Memory B cell (primary cell): ENCODE data around the gene NLRP1.
"Not testable (repeated sequence)": the region's sequence is repeated elsewhere in the genome, so short reads cannot be mapped to it uniquely, and the experiment has no call there.

Experiments
- ATAC-seq: fragments of 150-1000 bp; cut with Tn5 transposase; 2 replicates; pipeline ENCODE4 v1.10.0; 2021; ENCODE audit warnings: low read depth, mild to moderate bottlenecking, moderate library complexity
- DNase-seq, 2 donors: peaks; one replicate each; pipeline ENCODE4 v3.0.0; 2022; ENCODE audit warnings: low spot score in 2 of 2
- H3K27ac Mint-ChIP-seq: one replicate; pipeline ENCODE4 v1.8.0; 2022; ENCODE audit warnings: mild to moderate bottlenecking, moderate library complexity, mixed read lengths
- H3K27me3 Mint-ChIP-seq: one replicate; pipeline ENCODE4 v1.8.0; 2022; ENCODE audit warnings: mixed read lengths
- H3K36me3 Mint-ChIP-seq: one replicate; pipeline ENCODE4 v1.8.0; 2022; ENCODE audit warnings: mild to moderate bottlenecking, mixed read lengths
- H3K4me1 Mint-ChIP-seq: one replicate; pipeline ENCODE4 v1.8.0; 2022; ENCODE audit warnings: mixed read lengths
- H3K4me3 Mint-ChIP-seq: one replicate; pipeline ENCODE4 v1.8.0; 2022; ENCODE audit warnings: mild to moderate bottlenecking, moderate library complexity, mixed read lengths
- H3K9me3 Mint-ChIP-seq: one replicate; pipeline ENCODE4 v1.8.0; 2022; ENCODE audit warnings: mixed read lengths

Gene NLRP1

DNA sequence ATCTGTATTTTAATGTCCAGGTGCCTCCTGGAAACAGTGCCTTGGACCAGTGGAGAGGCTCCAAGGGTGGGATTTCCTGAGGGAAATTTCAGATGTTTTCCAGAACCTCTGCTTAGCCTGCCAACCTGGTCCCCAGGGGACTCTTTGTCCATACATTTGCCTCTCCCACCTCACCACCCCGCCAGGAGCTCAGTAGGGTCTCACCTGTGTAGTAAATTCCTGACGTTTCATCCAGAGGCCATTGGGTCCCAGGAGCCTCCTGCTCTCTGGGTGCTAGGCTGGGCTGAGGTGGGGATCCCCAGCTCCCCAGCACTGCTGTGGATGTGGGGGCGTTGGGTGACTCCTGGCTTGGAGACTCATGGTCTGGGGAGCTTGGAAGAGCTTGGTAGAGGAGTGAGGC is 2.7 kb downstream of the NLRP1 start:
- no peaks in the 10 kb centered on the region for H3K9me3 Mint-ChIP-seq
- H3K36me3 Mint-ChIP-seq = peaks cover 32% of the 10 kb centered on the region
- peaks cover 44% of the 10 kb centered on the region for H3K4me1 Mint-ChIP-seq
- no peaks in the 10 kb centered on the region for H3K27me3 Mint-ChIP-seq
- no peak overlapping the region for H3K4me3 Mint-ChIP-seq
- no peak for DNase-seq
- ATAC-seq = no peak
- H3K27ac Mint-ChIP-seq = peak overlapping the region; percentile 99

DNA sequence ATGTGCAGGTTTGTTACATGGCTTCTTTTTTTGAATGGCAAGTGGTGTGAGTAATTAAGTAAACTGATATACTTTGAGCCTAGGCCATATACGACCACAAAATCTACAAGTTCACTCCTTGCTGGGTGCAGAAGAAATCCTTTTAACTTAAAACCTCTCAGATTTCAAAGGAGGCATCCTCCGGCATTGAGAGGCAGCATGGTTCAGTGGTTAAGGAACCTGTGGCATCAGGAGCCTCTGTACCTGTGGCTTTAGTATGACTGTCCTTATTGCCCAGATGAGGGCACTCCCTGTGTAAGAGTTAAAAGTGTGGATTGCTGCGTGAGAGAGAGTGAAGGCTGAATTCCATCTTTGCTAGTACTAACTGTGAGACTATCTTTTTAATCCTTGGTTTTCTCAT is 3.3 kb downstream of the NLRP1 start:
- Mint-ChIP-seq H3K4me3 (no peak overlapping the region), H3K4me1 (peaks cover 46% of the 10 kb centered on the region), H3K36me3 (peaks cover 34% of the 10 kb centered on the region), H3K9me3 (no peaks in the 10 kb centered on the region), H3K27ac (peak overlapping the region; percentile 65), H3K27me3 (no peaks in the 10 kb centered on the region)
- no peak for ATAC-seq
- no peak for DNase-seq

DNA sequence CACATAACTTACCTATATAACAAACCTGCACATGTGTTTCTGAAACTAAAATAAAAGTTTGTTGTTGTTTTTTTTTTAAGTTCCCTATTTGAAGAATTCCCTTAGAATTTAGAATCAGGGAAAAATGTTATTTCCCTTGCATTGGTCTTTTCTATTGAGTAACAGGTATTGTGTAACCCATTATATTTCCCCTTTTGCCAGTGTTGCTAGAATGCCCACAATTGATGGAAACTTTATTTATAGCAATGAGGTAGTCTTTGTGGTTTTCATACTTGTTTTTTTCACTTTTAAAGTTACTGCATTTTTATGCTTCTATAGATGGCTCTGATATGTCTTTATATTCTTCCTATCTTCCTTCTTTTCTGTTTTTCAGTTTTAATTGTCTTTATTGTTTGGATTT is 3.9 kb downstream of the NLRP1 start:
- DNase-seq (no peak), ATAC-seq (no peak)
- H3K4me1 Mint-ChIP-seq = peaks cover 51% of the 10 kb centered on the region
- H3K4me3 Mint-ChIP-seq = peak overlapping the region; percentile 14
- H3K27me3 Mint-ChIP-seq = no peaks in the 10 kb centered on the region
- peaks cover 38% of the 10 kb centered on the region for H3K36me3 Mint-ChIP-seq
- peak overlapping the region; percentile 31 for H3K27ac Mint-ChIP-seq
- no peaks in the 10 kb centered on the region for H3K9me3 Mint-ChIP-seq

DNA sequence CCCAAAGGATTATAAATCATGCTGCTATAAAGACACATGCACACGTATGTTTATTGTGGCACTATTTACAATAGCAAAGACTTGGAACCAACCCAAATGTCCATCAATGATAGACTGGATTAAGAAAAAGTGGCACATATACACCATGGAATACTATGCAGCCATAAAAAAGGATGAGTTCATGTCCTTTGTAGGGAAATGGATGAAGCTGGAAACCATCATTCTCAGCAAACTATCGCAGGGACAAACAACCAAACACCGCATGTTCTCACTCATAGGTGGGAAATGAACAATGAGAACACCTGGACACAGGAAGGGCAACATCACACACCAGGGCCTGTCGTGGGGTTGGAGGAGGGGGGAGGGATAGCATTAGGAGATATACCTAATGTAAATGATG is 5.5 kb downstream of the NLRP1 start:
- H3K27me3 Mint-ChIP-seq, H3K9me3 Mint-ChIP-seq, H3K27ac Mint-ChIP-seq, DNase-seq, H3K4me3 Mint-ChIP-seq, ATAC-seq: not testable (repeated sequence)
- H3K36me3 Mint-ChIP-seq = peaks cover 44% of the 10 kb centered on the region
- H3K4me1 Mint-ChIP-seq = peaks cover 51% of the 10 kb centered on the region

DNA sequence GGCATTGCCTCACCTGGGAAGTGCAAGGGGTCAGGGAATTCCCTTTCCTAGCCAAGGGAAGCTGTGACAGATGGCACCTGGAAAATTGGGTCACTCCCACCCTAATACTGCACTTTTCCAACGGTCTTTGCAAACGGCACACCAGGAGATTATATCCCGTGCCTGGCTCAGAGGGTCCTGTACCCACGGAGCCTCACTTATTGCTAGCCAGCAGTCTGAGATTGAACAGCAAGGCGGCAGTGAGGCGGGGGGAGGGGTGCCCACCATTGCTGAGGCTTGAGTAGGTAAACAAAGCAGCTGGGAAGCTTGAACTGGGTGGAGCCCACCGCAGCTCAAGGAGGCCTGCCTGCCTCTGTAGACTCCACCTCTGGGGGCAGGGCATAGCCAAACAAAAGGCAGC is 11.3 kb downstream of the NLRP1 start:
- H3K4me1 Mint-ChIP-seq = peaks cover 32% of the 10 kb centered on the region
- H3K36me3 Mint-ChIP-seq = peaks cover 53% of the 10 kb centered on the region
- H3K27me3 Mint-ChIP-seq, H3K4me3 Mint-ChIP-seq, H3K9me3 Mint-ChIP-seq, H3K27ac Mint-ChIP-seq, ATAC-seq, DNase-seq: not testable (repeated sequence)

DNA sequence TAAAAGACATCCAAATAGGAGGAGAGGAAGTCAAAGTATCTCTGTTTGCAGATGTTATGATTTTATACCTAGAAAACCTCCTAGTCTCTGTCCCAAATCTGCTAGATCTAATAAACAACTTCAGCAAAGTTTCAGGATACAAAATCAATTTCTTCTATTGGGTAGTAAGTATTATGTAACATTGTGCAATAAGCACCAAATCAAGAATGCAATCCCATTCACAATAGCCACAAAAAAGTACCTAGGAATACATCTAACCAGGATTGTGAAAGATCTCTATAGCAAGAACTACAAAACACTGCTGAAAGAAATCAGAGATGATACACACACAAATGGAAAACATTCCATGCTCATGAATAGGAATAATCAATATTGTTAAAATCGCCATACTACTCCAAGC is 13.0 kb downstream of the NLRP1 start:
- Mint-ChIP-seq H3K27me3 (no peaks in the 10 kb centered on the region), H3K36me3 (peaks cover 55% of the 10 kb centered on the region), H3K9me3 (no peaks in the 10 kb centered on the region), H3K4me1 (peaks cover 26% of the 10 kb centered on the region), H3K4me3 (no peak overlapping the region), H3K27ac (no peak overlapping the region)
- no peak for DNase-seq
- no peak for ATAC-seq

DNA sequence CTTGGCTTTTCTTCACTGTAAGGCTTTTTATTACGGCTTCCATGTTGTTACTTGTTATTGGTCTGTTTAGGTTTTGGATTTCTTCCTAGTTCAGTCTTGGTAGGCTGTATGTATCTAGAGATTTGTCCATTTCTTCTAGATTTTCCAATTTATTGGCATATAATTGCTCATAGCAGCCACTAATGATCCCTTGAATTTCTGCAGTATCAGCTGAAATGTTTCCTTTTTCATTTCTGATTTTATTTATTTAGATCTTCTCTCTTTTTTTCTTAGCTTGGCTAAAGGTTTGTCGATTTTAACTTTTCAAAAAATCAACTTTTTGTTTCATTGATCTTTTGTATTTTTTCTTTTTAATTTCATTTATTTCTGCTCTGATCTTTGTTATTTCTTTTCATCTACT is 18.5 kb downstream of the NLRP1 start:
- H3K36me3 Mint-ChIP-seq = peaks cover 41% of the 10 kb centered on the region
- no peak overlapping the region for H3K4me3 Mint-ChIP-seq
- ATAC-seq (no peak), DNase-seq (no peak)
- H3K27me3 Mint-ChIP-seq = no peaks in the 10 kb centered on the region
- H3K27ac Mint-ChIP-seq = no peak overlapping the region
- H3K9me3 Mint-ChIP-seq = no peaks in the 10 kb centered on the region
- H3K4me1 Mint-ChIP-seq = peaks cover 22% of the 10 kb centered on the region

DNA sequence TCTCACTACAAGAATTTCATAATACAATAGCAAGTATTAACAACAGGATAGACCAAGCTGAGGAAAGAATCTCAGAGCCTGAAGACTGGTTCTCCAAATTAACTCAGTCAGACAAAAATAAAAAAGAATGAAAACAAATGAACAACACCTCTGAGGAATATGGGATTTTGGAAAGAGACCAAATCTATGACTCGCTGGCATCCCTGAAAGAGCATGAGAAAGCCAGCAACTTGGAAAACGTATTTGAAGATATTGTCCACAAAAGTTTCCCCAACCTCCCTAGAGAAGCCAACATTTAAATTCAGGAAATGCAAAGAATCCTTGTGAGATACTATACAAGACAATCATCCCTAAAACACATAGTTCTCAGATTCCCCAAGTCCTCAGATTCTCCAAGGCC is 20.9 kb downstream of the NLRP1 start:
- Mint-ChIP-seq H3K9me3 (no peaks in the 10 kb centered on the region), H3K27ac (peak overlapping the region; percentile 55), H3K27me3 (no peaks in the 10 kb centered on the region), H3K4me3 (no peak overlapping the region), H3K4me1 (peaks cover 18% of the 10 kb centered on the region), H3K36me3 (peaks cover 45% of the 10 kb centered on the region)
- ATAC-seq (no peak), DNase-seq (no peak)

DNA sequence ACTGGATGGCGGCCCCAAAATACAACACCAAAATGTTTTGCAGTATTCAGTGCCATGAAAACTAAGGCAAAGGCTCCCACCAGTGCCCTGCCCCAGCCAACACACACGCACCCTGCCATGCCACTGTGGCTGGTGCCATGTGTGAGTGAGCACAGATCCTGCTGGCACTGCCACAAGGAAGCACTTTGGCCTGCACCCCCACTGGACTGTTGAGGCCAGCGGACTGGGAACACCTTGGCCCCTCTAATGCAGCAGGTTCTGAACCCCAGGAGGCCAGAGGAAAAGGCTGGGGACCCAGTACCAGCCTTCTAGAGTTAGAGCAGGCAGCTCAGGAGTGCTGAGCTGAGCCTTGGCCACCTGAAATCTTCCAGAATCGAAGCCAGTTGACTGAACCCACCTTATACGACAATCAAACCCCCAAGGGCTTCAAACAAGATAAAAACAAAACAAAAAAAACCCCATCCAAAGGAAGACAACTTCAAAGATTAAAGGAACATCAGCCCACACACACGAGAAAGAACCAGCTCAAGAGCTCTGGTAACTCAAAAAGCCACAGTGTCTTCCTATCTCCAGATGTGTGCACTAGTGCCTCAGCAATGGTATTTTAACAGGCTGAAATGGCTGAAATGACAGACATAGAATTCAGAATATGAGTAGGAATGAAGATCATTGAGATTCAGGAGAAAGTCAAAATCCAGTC is 21.5 kb downstream of the NLRP1 start:
- Mint-ChIP-seq H3K36me3 (peaks cover 40% of the 10 kb centered on the region), H3K27ac (peak overlapping the region; percentile 55), H3K27me3 (no peaks in the 10 kb centered on the region), H3K9me3 (no peaks in the 10 kb centered on the region), H3K4me1 (peaks cover 18% of the 10 kb centered on the region), H3K4me3 (no peak overlapping the region)
- DNase-seq (no peak), ATAC-seq (no peak)

DNA sequence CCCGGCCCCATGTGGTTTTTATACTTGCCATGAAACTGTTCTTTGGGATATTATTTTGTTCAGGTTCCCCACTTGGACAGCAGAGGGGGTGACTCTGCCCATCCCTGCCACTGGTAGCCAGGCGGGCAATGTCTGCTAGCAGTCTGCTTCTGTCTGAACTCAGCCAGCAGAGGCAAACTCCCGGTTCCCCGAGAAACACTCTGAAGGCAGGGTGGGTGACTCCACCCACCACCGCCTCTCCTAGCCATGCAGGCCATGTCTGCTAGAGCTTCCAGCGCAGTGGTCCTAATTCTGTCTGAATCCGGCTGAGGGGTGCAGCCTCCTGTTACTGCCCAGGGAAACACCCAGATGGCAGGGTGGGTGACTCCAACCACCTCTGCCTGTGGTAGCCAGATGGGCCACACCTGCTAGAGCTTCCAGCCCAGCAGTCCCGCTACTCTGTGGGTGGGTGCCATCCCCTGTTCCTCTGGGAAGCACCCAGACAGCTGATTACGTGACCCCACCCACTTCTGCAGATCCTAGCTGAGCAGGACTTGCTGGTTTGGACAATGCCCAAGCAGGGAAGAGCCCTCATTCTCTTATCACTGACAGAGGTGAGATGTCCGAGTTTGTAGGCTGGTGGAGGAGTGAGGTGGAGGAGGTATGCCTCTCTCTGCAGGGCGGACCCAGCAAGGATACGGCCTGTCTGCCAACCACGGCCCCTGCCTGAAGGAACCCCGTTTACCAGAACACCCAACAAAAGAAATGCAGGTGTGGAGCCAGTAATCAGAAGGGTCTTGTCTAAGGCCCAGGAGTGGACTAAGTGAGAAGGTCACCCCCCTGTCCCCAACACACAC is 22.4 kb downstream of the NLRP1 start:
- Mint-ChIP-seq H3K27me3 (no peaks in the 10 kb centered on the region), H3K4me1 (peaks cover 22% of the 10 kb centered on the region), H3K9me3 (no peaks in the 10 kb centered on the region), H3K36me3 (peaks cover 43% of the 10 kb centered on the region), H3K4me3 (no peak overlapping the region), H3K27ac (no peak overlapping the region)
- no peak for ATAC-seq
- no peak for DNase-seq

DNA sequence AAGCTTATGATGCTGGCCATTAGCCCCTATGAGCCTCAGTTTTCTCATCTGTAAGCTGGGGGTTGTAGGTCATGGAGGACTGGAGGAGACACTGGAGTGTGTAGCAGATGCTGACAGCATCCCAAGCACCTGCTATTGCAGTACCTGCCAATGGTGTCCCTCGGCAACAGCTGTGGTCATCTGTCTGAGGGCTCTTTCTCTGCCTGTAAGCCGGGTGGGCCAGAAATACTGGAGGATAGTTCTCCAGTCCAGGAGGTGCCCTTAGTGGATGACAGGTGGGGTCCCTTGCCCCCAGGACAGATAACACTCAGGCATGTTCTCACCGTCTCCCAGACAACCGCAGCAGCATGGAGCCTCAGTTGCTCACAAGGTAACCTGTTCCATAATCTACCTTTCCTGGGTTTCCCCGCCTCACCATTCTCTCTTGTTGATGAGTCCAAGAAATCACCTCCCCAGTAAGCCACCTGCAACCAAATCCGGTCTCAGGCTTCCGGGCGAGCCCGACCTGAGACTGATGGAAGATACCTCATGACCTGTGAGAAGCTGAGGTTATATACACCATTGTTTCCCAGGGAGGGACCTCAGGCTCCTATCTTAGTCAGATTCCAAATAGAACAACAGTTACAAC is 23.8 kb downstream of the NLRP1 start:
- DNase-seq (no peak), ATAC-seq (no peak)
- peaks cover 20% of the 10 kb centered on the region for H3K4me1 Mint-ChIP-seq
- H3K27me3 Mint-ChIP-seq = no peaks in the 10 kb centered on the region
- H3K9me3 Mint-ChIP-seq = no peaks in the 10 kb centered on the region
- H3K27ac Mint-ChIP-seq = no peak overlapping the region
- no peak overlapping the region for H3K4me3 Mint-ChIP-seq
- peaks cover 39% of the 10 kb centered on the region for H3K36me3 Mint-ChIP-seq

DNA sequence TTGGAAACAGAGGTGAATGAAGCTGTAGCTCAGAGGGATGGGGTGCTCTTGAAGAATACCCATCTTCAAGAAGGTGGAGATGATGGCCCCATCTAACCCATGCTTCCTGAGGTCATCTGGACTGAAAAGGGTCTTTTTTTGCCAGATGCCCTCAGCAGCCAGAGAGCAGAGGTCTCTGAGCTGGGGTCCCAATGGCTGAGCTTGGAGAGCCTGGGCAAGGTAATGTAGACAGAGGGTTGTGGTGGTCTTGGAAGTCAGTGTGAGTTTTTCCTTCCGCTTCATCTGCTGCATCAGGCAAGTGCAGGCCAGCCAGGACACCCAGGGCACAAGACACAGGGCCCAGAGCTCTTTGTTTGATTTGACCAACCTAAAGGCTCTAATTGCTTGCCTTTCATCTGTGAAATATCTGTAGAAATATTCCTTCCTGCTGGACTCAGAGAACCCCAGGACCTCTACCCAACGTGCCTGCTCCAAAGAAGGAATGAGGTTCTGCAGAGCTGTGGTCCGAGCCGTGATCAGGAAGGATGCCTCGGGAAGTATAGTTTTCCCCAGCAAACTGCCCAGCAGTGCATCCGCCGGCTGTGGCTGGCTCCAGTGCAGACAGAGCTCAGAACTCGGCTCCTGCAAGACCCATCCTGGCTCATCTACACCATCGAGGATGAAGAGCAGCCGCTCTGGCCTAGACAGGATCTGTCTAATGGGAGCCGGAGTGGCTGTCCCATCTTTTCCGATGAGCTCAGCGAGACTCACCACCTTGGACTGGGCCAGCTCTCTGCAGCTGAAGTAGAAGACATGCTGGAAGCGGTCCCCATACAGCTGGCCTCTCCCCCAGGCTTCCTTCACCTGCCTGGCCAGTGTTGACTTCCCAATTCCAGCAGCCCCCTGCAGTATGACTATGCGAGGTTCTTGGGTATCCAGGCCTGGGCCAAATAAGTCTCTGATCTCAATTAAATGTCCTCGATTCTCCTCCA is 25.2 kb downstream of the NLRP1 start:
- Mint-ChIP-seq H3K4me1 (peaks cover 20% of the 10 kb centered on the region), H3K27ac (no peak overlapping the region), H3K4me3 (no peak overlapping the region), H3K27me3 (no peaks in the 10 kb centered on the region), H3K36me3 (peaks cover 42% of the 10 kb centered on the region), H3K9me3 (no peaks in the 10 kb centered on the region)
- DNase-seq (no peak), ATAC-seq (no peak)

DNA sequence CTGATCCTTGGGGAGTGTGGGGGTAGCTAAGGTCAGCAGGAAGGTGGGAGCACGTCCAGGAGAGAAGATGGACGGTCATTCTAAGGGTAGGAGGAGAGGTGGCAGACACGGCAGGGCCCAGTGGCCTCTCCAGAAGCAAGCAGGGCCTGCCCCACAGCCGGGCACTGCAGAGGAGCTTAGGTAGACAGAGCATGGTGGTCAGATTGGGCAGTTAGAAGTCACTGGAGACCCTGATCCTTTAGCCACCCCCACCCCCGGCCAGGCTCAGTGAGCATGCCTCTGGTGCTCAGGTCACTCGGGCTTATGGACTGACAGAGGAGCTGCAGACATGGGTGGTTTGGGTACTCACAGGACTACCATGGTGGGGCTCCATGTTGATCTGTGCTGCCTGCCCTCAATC is 26.3 kb downstream of the NLRP1 start:
- no peak for DNase-seq
- H3K4me1 Mint-ChIP-seq = peaks cover 13% of the 10 kb centered on the region
- no peak for ATAC-seq
- H3K27me3 Mint-ChIP-seq = no peaks in the 10 kb centered on the region
- H3K36me3 Mint-ChIP-seq = peaks cover 39% of the 10 kb centered on the region
- no peaks in the 10 kb centered on the region for H3K9me3 Mint-ChIP-seq
- H3K27ac Mint-ChIP-seq = no peak overlapping the region
- no peak overlapping the region for H3K4me3 Mint-ChIP-seq
